VCaP (cell line): Measurements from ENCODE around the gene TRAK2.

ENCODE experiments used
- H3K27ac ChIP-seq: fragments of 450-650 bp; 2 replicates; pipeline ENCODE4 v1.5.1; 2017
- CTCF ChIP-seq: fragments of 450-650 bp; conservative IDR thresholded peaks from 2 replicates; pipeline ENCODE4 v1.5.1; 2017; ENCODE audit warnings: mild to moderate bottlenecking, moderate library complexity

The TRAK2 gene

GRCh38 chr2:201361078-201361733, 90.1 kb downstream of the TRAK2 start:
- no peak overlapping the region for H3K27ac ChIP-seq
- TF ChIP-seq CTCF: no peak

GRCh38 chr2:201360256-201360655, 91.0 kb downstream of the TRAK2 start:
- TF ChIP-seq CTCF: no peak
- H3K27ac ChIP-seq: no peak overlapping the region

- no peak overlapping the region for H3K27ac ChIP-seq
Observed at GRCh38 chr2:201358684-201359083, 92.6 kb downstream of the TRAK2 start.

GRCh38 chr2:201357221-201357620, 94.0 kb downstream of the TRAK2 start, which contains the start of gene FLACC1:
Gene FLACC1 (minus strand): TSS chr2:201357345. CDS start chr2:201351404, 5,941 bp downstream.
- no peak for TF ChIP-seq CTCF

More at GRCh38 chr2:201358684-201359083, 92.6 kb downstream of the TRAK2 start:
- no peak for TF ChIP-seq CTCF

GRCh38 chr2:201353116-201353515, 98.1 kb downstream of the TRAK2 start:
- TF ChIP-seq CTCF: no peak
- H3K27ac ChIP-seq: no peak overlapping the region

More at GRCh38 chr2:201357221-201357620, 94.0 kb downstream of the TRAK2 start, which contains the start of gene FLACC1:
- H3K27ac ChIP-seq: no peak within 1 kb of the TSS

- no peak for TF ChIP-seq CTCF
- H3K27ac ChIP-seq: no peak overlapping the region
Observed at GRCh38 chr2:201350879-201351278, 100.4 kb downstream of the TRAK2 start.

- H3K27ac ChIP-seq: no peak overlapping the region
- TF ChIP-seq CTCF: no peak
Observed at GRCh38 chr2:201349601-201350000, 101.7 kb downstream of the TRAK2 start.
